ENCODE data around the gene SRGAP2C. TPM values are rescaled to one million over a fixed set of nuclear protein-coding genes. Genes with fewer than 3 reads are reported as not detected.
A peak's percentile ranks its signal among the peaks of the same experiment; 100 is the strongest.
"Not testable (repeated sequence)": the region's sequence is repeated elsewhere in the genome, so short reads cannot be mapped to it uniquely, and the experiment has no call there.

Gene SRGAP2C
- total and polyA plus RNA-seq, 10 donors = 2.6 to 78.6 (median 32.5) TPM

- peak; percentile 71 for DNase-seq
- TF ChIP-seq POLR2AphosphoS5 (IDR thresholded peaks at IDR 0.05) = peak in 1 of 3 donors; percentile 23
- WGBS, 5 donors = 23 to 44% (median 27%) methylated on average over 2 to 3 of the region's 4 CpGs
- peak overlapping the region in 4 of 8 donors; percentile 28 to 62 (median 46) for H3K27ac ChIP-seq
- H3K36me3 ChIP-seq; H3K4me1 ChIP-seq; H3K27me3 ChIP-seq (replicated peaks in 1 of 7); intact Hi-C loops (cut with DNase I; ENCODE audit: low total_unique reads); H3K4me3 ChIP-seq; H3K9me3 ChIP-seq: not testable (repeated sequence)
Observed at GRCh38 chr1:121362234-121362883, 177.6 kb downstream of the SRGAP2C start.

- H3K4me3 ChIP-seq; intact Hi-C loops (cut with DNase I; ENCODE audit: low total_unique reads): not testable (repeated sequence)
- 56 to 71% (median 59%) methylated on average over 2 to 4 of the region's 6 CpGs; no CpG with 5 or more reads in 2 of the 5 donors for WGBS, 5 donors
Observed at GRCh38 chr1:121365316-121365715, 180.5 kb downstream of the SRGAP2C start.

GRCh38 chr1:121365723-121366122 lies 180.9 kb downstream of the SRGAP2C start:
- H3K9me3 ChIP-seq; H3K4me1 ChIP-seq; H3K4me3 ChIP-seq; H3K36me3 ChIP-seq; DNase-seq; intact Hi-C loops (cut with DNase I; ENCODE audit: low total_unique reads); H3K27me3 ChIP-seq (replicated peaks in 1 of 7); H3K27ac ChIP-seq: not testable (repeated sequence)
- 17 to 87% (median 53%) methylated on average over 1 to 5 of the region's 6 CpGs for WGBS, 5 donors

More at GRCh38 chr1:121365316-121365715, 180.5 kb downstream of the SRGAP2C start:
- H3K4me1 ChIP-seq; H3K36me3 ChIP-seq; H3K9me3 ChIP-seq; H3K27me3 ChIP-seq (replicated peaks in 1 of 7); DNase-seq; H3K27ac ChIP-seq: not testable (repeated sequence)

DNA sequence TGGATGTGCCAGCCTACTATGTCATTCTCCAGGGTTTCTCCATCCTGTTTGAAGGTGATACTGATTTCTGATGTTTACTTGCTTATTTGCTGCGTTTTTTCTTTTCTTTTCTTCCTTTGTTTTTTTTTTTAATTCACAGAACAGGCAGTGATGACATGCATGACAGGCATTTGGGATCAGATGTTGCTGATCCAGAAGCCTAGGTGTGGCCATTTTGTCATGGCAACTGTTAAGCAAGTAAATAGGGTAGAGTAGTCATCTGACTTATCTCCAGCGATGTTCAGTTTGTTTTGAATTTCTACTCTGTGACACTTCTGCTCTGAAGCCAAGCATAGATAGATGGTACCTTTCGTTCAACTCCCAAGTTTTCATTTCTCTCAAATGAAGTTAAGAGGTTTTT lies 181.4 kb downstream of the SRGAP2C start:
- H3K27ac ChIP-seq; H3K4me3 ChIP-seq; intact Hi-C loops (cut with DNase I; ENCODE audit: low total_unique reads); H3K9me3 ChIP-seq; DNase-seq; H3K4me1 ChIP-seq; H3K36me3 ChIP-seq; H3K27me3 ChIP-seq (replicated peaks in 1 of 7): not testable (repeated sequence)
- WGBS, 5 donors = 67 to 86% methylated on average over 1 of the region's 3 CpGs; no CpG with 5 or more reads in 3 of the 5 donors

GRCh38 chr1:121368910-121369309 lies 184.1 kb downstream of the SRGAP2C start:
- H3K27me3 ChIP-seq (replicated peaks in 1 of 7); DNase-seq; H3K27ac ChIP-seq; H3K36me3 ChIP-seq; intact Hi-C loops (cut with DNase I; ENCODE audit: low total_unique reads); H3K4me3 ChIP-seq; H3K9me3 ChIP-seq; H3K4me1 ChIP-seq: not testable (repeated sequence)
- no CpG with 5 or more reads among the region's 5 CpGs for WGBS, 5 donors

DNA sequence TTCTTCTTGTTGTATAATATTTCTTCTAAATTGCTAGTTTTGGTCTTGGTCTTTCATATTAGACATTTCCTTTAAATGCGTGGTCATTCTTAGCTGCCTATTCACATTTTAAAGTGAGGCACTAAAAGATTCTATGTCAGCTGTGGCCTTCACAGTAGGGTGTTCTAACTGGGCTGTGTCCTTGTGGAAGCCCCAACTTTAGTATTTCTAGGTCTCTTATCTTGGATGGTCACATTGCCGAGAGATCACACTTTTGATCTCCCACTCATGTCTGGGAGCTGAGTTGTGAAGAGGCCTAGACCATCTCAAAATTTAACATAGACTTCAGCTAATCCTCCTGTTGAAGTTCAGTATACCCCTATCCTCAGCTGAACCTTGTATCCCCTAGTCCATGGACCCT lies 185.2 kb downstream of the SRGAP2C start:
- intact Hi-C loops (cut with DNase I; ENCODE audit: low total_unique reads); H3K4me1 ChIP-seq; H3K4me3 ChIP-seq; H3K27me3 ChIP-seq (replicated peaks in 1 of 7); H3K36me3 ChIP-seq; H3K27ac ChIP-seq; H3K9me3 ChIP-seq; DNase-seq: not testable (repeated sequence)
- WGBS, 5 donors = 83 to 100% (median 86%) methylated on average over 1 to 2 of the region's 2 CpGs; no CpG with 5 or more reads in 1 of the 5 donors

DNA sequence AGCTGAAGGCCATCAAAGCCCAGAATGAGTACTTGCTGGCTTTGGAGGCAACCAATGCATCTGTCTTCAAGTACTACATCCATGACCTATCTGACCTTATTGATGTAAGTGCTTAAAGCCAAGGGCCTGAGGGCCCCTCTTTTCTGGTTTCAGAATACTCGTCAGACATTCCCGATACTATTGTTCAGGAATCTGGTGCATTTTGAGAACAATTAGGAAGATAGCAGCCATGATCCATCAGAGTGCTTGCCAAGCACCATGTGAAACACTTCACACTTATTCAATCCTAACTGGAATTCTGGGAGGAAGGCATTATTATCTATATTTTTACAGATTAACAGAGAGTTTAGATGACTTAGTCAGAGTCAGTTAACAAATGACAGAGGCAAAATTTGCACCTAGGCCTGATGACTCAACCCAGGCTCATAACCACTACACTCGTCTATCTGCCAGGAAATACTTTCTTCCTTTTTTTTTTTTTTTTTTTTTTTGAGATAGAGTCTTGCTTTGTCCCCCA lies 190.1 kb downstream of the SRGAP2C start:
- intact Hi-C loops (cut with DNase I; ENCODE audit: low total_unique reads); H3K27me3 ChIP-seq (replicated peaks in 1 of 7); H3K9me3 ChIP-seq; H3K4me1 ChIP-seq; H3K27ac ChIP-seq; DNase-seq; H3K4me3 ChIP-seq: not testable (repeated sequence)
- 56 to 92% (median 90%) methylated on average over 2 to 3 of the region's 3 CpGs for WGBS, 5 donors
- peaks cover 0 to 23% (median 1%) of the 10 kb centered on the region in 6 donors for H3K36me3 ChIP-seq

DNA sequence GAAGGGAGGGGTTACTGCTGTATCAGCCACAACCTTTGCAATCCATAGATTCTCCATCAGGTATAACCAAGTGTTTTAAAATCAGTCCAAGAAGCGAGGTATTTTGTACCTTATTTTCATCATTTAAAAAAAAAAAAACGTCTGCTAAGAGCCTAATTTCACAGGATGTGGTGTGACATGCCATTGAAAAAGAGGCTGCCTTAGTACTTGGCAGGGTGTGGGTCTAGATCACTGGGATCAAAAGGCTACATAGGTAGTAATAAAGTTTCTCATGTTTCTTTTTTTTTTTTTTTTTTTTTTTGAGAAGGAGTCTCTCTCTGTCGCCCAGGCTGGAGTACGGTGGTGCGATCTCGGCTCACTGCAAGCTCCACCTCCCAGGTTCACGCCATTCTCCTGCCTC lies 192.2 kb downstream of the SRGAP2C start:
- 51 to 90% (median 73%) methylated on average over 1 to 7 of the region's 7 CpGs; no CpG with 5 or more reads in 1 of the 5 donors for WGBS, 5 donors
- intact Hi-C loops (cut with DNase I; ENCODE audit: low total_unique reads); H3K4me1 ChIP-seq; H3K4me3 ChIP-seq; DNase-seq; H3K9me3 ChIP-seq; H3K27me3 ChIP-seq (replicated peaks in 1 of 7); H3K27ac ChIP-seq: not testable (repeated sequence)
- peaks cover 0 to 23% (median 1%) of the 10 kb centered on the region in 6 donors for H3K36me3 ChIP-seq

GRCh38 chr1:121378757-121379156 lies 194.0 kb downstream of the SRGAP2C start:
- peaks cover 0 to 23% (median 1%) of the 10 kb centered on the region in 6 donors for H3K36me3 ChIP-seq
- 77 to 100% (median 94%) methylated on average over 5 of the region's 5 CpGs for WGBS, 5 donors
- H3K9me3 ChIP-seq; DNase-seq; H3K4me3 ChIP-seq; H3K27ac ChIP-seq; H3K27me3 ChIP-seq (replicated peaks in 1 of 7); intact Hi-C loops (cut with DNase I; ENCODE audit: low total_unique reads); H3K4me1 ChIP-seq: not testable (repeated sequence)

GRCh38 chr1:121384754-121385153 lies 200.0 kb downstream of the SRGAP2C start:
- H3K27ac ChIP-seq; intact Hi-C loops (cut with DNase I; ENCODE audit: low total_unique reads); H3K4me1 ChIP-seq; H3K27me3 ChIP-seq (replicated peaks in 1 of 7); H3K4me3 ChIP-seq; DNase-seq; H3K36me3 ChIP-seq; H3K9me3 ChIP-seq: not testable (repeated sequence)
- WGBS, 5 donors = 75 to 88% (median 87%) methylated on average over 1 to 4 of the region's 4 CpGs

DNA sequence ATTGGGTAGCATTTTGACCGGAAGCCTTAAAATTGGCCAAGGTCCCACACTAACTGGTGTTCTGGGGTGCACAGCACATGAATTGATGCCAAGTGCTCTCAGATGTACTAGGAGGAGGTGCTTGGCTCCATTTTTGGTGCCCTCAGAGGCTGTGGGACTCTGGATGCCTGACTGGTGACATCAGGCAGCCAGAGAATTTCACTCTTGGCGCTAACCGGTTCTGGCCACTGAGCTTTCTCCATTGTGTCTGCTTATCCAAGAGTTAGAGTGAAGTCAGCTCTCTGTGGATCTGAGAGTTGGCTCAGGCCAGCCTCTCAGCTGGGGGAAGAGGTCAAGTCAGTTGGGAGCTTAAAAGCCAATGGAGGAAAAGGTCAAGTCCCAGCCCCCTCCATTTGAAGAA lies 200.4 kb downstream of the SRGAP2C start:
- H3K27ac ChIP-seq; H3K4me3 ChIP-seq; intact Hi-C loops (cut with DNase I; ENCODE audit: low total_unique reads); H3K4me1 ChIP-seq; H3K27me3 ChIP-seq (replicated peaks in 1 of 7); DNase-seq; H3K36me3 ChIP-seq; H3K9me3 ChIP-seq: not testable (repeated sequence)
- WGBS, 5 donors = no CpG with 5 or more reads among the region's 3 CpGs

Data from spleen (tissue), 11 donors.